ENCODE results near the gene TMEM178B.

DNA sequence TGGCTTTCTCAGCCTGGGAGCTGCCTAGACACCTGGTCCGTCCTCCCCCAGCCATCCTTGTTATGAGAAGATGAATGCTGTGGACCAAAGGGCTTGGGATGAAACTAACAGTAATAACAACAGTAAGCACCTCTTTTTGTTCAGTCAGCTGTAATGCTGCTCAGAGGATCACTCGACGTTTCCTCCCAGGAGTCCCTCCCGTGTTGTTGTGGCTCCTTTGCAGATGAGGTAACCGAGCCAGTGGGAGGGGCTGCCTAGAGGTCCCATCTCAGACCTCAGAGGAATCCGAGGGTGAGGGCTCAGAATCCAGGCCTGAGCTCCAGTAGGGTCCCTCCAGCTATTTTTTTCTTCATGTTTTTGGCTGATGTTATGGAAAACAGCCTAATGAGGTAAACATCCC, 145.1 kb downstream of the TMEM178B start:
- TF ChIP-seq, protein P1, sequence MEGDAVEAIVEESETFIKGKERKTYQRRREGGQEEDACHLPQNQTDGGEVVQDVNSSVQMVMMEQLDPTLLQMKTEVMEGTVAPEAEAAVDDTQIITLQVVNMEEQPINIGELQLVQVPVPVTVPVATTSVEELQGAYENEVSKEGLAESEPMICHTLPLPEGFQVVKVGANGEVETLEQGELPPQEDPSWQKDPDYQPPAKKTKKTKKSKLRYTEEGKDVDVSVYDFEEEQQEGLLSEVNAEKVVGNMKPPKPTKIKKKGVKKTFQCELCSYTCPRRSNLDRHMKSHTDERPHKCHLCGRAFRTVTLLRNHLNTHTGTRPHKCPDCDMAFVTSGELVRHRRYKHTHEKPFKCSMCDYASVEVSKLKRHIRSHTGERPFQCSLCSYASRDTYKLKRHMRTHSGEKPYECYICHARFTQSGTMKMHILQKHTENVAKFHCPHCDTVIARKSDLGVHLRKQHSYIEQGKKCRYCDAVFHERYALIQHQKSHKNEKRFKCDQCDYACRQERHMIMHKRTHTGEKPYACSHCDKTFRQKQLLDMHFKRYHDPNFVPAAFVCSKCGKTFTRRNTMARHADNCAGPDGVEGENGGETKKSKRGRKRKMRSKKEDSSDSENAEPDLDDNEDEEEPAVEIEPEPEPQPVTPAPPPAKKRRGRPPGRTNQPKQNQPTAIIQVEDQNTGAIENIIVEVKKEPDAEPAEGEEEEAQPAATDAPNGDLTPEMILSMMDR (conservative IDR thresholded peaks at IDR 0.05 in 1 of 2, IDR thresholded peaks at IDR 0.05 in 1 of 2; ENCODE audit: extremely low read depth in 1 of 2, insufficient read depth in 1 of 2, low read depth in 1 of 2, low read length in 2 of 2), result no peak
- no peak for TF ChIP-seq EZH2 (IDR thresholded peaks at IDR 0.05; ENCODE audit: borderline replicate concordance, low read length)
